ENCODE results near the gene ALPK3.

DNA sequence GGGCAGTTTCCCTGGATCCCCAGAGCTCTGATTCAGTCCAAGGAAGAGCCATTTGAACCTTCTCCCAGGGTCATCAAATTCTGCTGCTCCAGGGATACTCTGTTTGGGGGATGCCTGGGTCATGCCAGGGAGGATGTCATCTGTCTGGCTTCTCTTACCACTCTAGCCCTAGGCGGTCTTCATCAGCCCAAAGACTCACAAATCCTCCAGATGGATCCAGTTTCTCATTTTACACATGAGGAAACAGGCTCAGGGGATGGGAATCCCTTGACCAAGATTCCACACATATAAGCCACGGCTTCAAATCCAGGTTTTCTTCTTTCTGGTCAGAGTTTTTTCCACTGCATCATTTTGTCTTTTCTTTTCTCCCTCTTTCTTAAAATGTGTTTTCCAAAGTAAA is 104.0 kb downstream of the ALPK3 start:
- TF ChIP-seq MYC (IDR thresholded peaks at IDR 0.05; ENCODE audit: insufficient read depth, insufficient read length, insufficient replicate concordance, low read length, severe bottlenecking): no peak
- TF ChIP-seq EP300 (IDR thresholded peaks at IDR 0.05; ENCODE audit: borderline replicate concordance in 1 of 2, control insufficient read depth in 1 of 2, low read depth in 2 of 2, low read length in 2 of 2): no peak
- TF ChIP-seq, protein P1, sequence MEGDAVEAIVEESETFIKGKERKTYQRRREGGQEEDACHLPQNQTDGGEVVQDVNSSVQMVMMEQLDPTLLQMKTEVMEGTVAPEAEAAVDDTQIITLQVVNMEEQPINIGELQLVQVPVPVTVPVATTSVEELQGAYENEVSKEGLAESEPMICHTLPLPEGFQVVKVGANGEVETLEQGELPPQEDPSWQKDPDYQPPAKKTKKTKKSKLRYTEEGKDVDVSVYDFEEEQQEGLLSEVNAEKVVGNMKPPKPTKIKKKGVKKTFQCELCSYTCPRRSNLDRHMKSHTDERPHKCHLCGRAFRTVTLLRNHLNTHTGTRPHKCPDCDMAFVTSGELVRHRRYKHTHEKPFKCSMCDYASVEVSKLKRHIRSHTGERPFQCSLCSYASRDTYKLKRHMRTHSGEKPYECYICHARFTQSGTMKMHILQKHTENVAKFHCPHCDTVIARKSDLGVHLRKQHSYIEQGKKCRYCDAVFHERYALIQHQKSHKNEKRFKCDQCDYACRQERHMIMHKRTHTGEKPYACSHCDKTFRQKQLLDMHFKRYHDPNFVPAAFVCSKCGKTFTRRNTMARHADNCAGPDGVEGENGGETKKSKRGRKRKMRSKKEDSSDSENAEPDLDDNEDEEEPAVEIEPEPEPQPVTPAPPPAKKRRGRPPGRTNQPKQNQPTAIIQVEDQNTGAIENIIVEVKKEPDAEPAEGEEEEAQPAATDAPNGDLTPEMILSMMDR (IDR thresholded peaks at IDR 0.05 in 2 of 3, conservative IDR thresholded peaks at IDR 0.05 in 1 of 3; ENCODE audit: control insufficient read depth in 2 of 3, extremely low read depth in 1 of 3, insufficient read depth in 1 of 3, low read depth in 3 of 3, low read length in 3 of 3): no peak
- TF ChIP-seq POLR2A (IDR thresholded peaks at IDR 0.05; ENCODE audit: low read depth, low read length): no peak

Measured in GM12878 (cell line).